EH (cell line): Measurements from ENCODE around the gene GABBR2.
"Not testable (repeated sequence)": the region's sequence is repeated elsewhere in the genome, so short reads cannot be mapped to it uniquely, and the experiment has no call there.

ENCODE experiments used
- DNase-seq: peaks from one replicate; pipeline ENCODE4 v3.0.0-alpha.2; 2015; ENCODE audit warnings: low read depth

Gene GABBR2

GRCh38 chr9:98516205-98516896, 192.4 kb downstream of the GABBR2 start:
- no peak for DNase-seq

GRCh38 chr9:98515506-98516204, 193.1 kb downstream of the GABBR2 start:
- no peak for DNase-seq

- no peak for DNase-seq
Observed at GRCh38 chr9:98514841-98515240, 193.9 kb downstream of the GABBR2 start.

- DNase-seq = not testable (repeated sequence)
Observed at GRCh38 chr9:98508217-98508919, 200.4 kb downstream of the GABBR2 start.

- no peak for DNase-seq
Observed at GRCh38 chr9:98506422-98507054, 202.2 kb downstream of the GABBR2 start.

- no peak for DNase-seq
Observed at GRCh38 chr9:98504298-98505282, 204.1 kb downstream of the GABBR2 start.

GRCh38 chr9:98503867-98504266, 204.9 kb downstream of the GABBR2 start:
- DNase-seq = no peak

GRCh38 chr9:98502976-98503325, 205.8 kb downstream of the GABBR2 start:
- DNase-seq = peak; percentile 89

GRCh38 chr9:98502311-98502975, 206.3 kb downstream of the GABBR2 start:
- peak; percentile 83 for DNase-seq

- no peak for DNase-seq
Observed at GRCh38 chr9:98501819-98502218, 206.9 kb downstream of the GABBR2 start.

GRCh38 chr9:98501259-98501658, 207.5 kb downstream of the GABBR2 start:
- DNase-seq = not testable (repeated sequence)

GRCh38 chr9:98500337-98500919, 208.3 kb downstream of the GABBR2 start:
- DNase-seq = no peak

- DNase-seq = no peak
Observed at GRCh38 chr9:98495530-98495929, 213.2 kb downstream of the GABBR2 start.

GRCh38 chr9:98494852-98495251, 213.9 kb downstream of the GABBR2 start:
- no peak for DNase-seq

GRCh38 chr9:98491828-98492227, 216.9 kb downstream of the GABBR2 start:
- peak; percentile 77 for DNase-seq

- no peak for DNase-seq
Observed at GRCh38 chr9:98491231-98491651, 217.5 kb downstream of the GABBR2 start.

- DNase-seq = peak; percentile 99
Observed at GRCh38 chr9:98488571-98489312, 220.0 kb downstream of the GABBR2 start.

GRCh38 chr9:98485706-98486105, 223.0 kb downstream of the GABBR2 start:
- DNase-seq = no peak

- DNase-seq = peak; percentile 44
Observed at GRCh38 chr9:98484162-98484561, 224.6 kb downstream of the GABBR2 start.

- peak; percentile 92 for DNase-seq
Observed at GRCh38 chr9:98482226-98482625, 226.5 kb downstream of the GABBR2 start.
